Mucosa of stomach (tissue), 1 donor: ENCODE measurements around the gene KCTD11.

Source experiments
- H3K27me3 ChIP-seq: one replicate; pipeline ENCODE4 v1.7.0; 2013; ENCODE audit warnings: mild to moderate bottlenecking, low read length; ENCODE audit not compliant: control insufficient read depth, insufficient read depth
- H3K36me3 ChIP-seq: one replicate; pipeline ENCODE4 v1.7.0; 2013; ENCODE audit warnings: low read length; ENCODE audit not compliant: control insufficient read depth, insufficient read depth
- H3K4me1 ChIP-seq: one replicate; pipeline ENCODE4 v1.7.0; 2013; ENCODE audit warnings: mild to moderate bottlenecking, low read length; ENCODE audit not compliant: control insufficient read depth, insufficient read depth
- H3K4me3 ChIP-seq: one replicate; pipeline ENCODE4 v1.7.0; 2013; ENCODE audit warnings: low read length
- H3K9ac ChIP-seq: one replicate; pipeline ENCODE4 v1.7.0; 2013; ENCODE audit warnings: mild to moderate bottlenecking, low read length, moderate library complexity
- H3K9me3 ChIP-seq: one replicate; pipeline ENCODE4 v1.7.0; 2013; ENCODE audit warnings: mild to moderate bottlenecking, low read length, moderate library complexity; ENCODE audit not compliant: control insufficient read depth
- donor health status: Pancreatic carcinoma.

The KCTD11 gene

DNA sequence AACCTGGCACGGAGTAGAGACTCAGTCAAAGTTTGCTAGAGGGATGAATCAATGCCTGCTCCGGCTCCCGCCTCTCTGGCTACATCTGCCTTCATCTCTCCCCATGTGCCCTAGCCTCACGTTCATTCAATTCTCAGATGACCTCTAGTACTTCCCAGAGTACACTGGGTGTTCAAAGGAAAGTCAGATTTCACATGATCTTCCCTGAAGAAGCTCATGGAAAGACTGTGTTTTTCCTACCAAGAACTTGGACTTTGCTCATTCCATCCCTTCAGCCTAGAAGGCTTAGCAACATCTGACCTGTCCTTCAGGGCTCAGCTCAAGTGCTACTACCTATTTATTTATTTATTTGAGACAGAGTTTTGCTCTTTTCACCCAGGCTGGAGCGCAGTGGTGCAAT lies 17.9 kb downstream of the KCTD11 start:
- H3K9ac ChIP-seq = no peak overlapping the region
- H3K36me3 ChIP-seq = no peaks in the 10 kb centered on the region
- no peaks in the 10 kb centered on the region for H3K4me1 ChIP-seq
- H3K27me3 ChIP-seq = peaks cover 6% of the 10 kb centered on the region
- no peaks in the 10 kb centered on the region for H3K9me3 ChIP-seq
- H3K4me3 ChIP-seq = no peak overlapping the region

DNA sequence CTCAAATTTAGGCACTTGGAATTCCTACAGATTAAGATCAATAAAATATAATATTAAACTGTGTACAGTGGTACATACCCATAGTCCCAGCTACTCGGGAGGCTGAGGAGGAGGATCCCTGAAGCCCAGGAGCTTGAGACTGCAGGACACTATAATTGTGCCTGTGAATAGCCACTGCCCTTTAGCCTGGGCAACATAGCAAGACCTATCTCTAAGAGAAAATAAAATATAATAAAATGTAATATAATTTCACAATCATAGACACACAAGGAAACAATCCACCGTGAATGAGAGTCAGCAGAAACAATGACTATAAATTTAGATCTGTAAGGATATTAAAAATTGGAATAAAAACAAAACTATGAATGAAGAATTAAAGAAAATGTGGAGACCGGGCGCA lies 18.9 kb downstream of the KCTD11 start:
- peaks cover 6% of the 10 kb centered on the region for H3K27me3 ChIP-seq
- H3K9me3 ChIP-seq = no peaks in the 10 kb centered on the region
- no peak overlapping the region for H3K9ac ChIP-seq
- H3K4me1 ChIP-seq = no peaks in the 10 kb centered on the region
- no peaks in the 10 kb centered on the region for H3K36me3 ChIP-seq
- no peak overlapping the region for H3K4me3 ChIP-seq

DNA sequence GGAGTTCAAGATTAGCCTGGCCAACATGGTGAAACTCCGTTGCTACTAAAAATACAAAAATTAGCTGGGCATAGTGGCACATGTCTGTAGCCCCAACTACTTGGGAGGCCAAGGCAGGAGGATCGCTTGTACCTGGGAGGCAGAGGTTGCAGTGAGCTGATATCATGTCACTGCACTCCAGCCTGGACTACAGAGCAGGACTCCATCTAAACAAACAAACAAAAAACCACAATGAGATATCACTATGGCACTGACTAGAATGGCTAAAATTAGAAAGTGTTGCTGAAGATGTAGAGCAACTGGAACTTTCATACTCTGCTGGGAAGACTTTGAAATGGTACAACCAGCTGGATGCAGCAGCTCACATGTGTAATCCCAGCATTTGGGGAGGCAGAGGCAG lies 22.4 kb downstream of the KCTD11 start:
- no peak overlapping the region for H3K9ac ChIP-seq
- peaks cover 5% of the 10 kb centered on the region for H3K27me3 ChIP-seq
- no peaks in the 10 kb centered on the region for H3K36me3 ChIP-seq
- H3K4me3 ChIP-seq = no peak overlapping the region
- no peaks in the 10 kb centered on the region for H3K4me1 ChIP-seq
- H3K9me3 ChIP-seq = no peaks in the 10 kb centered on the region

- Histone ChIP-seq H3K4me1 (peaks cover 10% of the 10 kb centered on the region), H3K9ac (no peak overlapping the region), H3K36me3 (no peaks in the 10 kb centered on the region), H3K27me3 (no peaks in the 10 kb centered on the region), H3K4me3 (no peak overlapping the region), H3K9me3 (no peaks in the 10 kb centered on the region)
Measured at GRCh38 chr17:7379134-7379533, 27.2 kb downstream of the KCTD11 start.

DNA sequence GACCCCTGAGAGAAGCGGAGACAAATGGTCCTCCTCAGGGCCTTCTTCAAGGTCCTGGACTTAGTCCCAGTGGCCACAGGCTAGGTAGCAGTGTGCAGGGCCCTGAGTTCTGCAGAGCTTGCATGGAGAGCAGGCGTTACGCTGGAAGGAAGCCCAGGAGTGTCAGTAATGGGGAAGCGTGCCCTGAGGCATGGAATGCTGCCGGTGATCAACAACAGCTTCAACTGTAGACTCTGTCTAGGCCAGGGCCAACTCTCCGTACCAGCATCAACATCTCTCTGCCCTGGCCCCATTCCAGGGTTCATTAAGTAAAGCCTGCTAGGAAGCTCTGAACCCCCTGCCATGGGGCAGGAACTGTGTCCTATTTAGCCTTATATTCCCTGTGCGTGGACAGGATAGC lies 28.4 kb downstream of the KCTD11 start:
- Histone ChIP-seq H3K4me1 (peaks cover 10% of the 10 kb centered on the region), H3K27me3 (no peaks in the 10 kb centered on the region), H3K36me3 (peaks cover 6% of the 10 kb centered on the region), H3K9ac (peak overlapping the region; percentile 81), H3K9me3 (no peaks in the 10 kb centered on the region), H3K4me3 (peak overlapping the region; percentile 52)

DNA sequence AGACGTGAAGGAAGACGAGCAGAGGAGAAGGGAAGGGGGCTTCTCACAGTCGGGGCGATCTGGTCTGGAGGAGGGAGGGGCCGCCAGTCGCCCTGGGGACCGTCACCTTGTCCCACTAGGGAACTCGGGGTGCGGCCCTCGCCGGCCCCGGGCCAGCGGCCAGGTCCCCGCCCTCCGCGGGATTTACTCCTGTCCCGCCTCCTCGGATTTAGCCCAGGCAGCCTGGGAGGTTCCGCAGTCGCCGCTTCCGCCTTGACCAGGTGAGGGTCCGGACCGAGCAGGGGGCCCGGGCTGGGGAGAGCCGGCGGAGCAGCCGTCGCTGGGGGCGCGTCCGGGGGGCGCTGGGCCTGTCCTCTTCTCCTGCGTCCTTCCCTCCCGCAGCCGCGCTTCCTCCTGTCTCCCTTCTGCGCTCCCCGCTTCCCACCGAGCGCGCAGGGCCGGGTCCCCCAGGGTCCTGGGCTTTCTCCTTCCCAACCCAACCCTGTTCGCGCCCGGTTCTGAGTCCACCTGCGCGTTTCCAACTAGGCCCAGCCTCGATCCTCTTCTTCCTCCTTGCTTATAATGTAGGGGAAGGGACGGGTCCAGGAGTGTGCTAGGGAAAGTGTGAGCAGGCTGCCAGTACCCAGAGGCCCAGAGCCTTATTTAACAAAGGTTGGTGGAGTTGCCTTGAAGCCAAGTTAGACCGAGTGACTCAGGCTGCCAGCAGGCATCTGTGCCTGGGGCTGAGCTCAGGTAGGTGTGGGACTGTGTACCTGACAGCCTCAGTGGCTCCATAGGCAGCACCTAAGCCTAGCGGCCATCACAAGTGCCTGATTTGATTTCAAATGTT lies 29.1 kb downstream of the KCTD11 start, which contains the start of gene TNK1:
TSS of gene TNK1 (plus strand) at position 235 of the 829 bp plus-strand sequence. CDS start 1,838 bp downstream, outside the sequence.
- peaks cover 10% of the 10 kb centered on the region for H3K4me1 ChIP-seq
- H3K36me3 ChIP-seq = peaks cover 6% of the 10 kb centered on the region
- H3K4me3 ChIP-seq = peak within 1 kb of the TSS; percentile 52
- no peaks in the 10 kb centered on the region for H3K9me3 ChIP-seq
- no peaks in the 10 kb centered on the region for H3K27me3 ChIP-seq
- H3K9ac ChIP-seq = peak within 1 kb of the TSS; percentile 81

GRCh38 chr17:7382901-7383300 lies 30.9 kb downstream of the KCTD11 start:
- H3K4me1 ChIP-seq = peaks cover 10% of the 10 kb centered on the region
- no peak overlapping the region for H3K4me3 ChIP-seq
- no peaks in the 10 kb centered on the region for H3K27me3 ChIP-seq
- peaks cover 6% of the 10 kb centered on the region for H3K36me3 ChIP-seq
- no peak overlapping the region for H3K9ac ChIP-seq
- H3K9me3 ChIP-seq = no peaks in the 10 kb centered on the region

GRCh38 chr17:7383371-7383741 lies 31.4 kb downstream of the KCTD11 start:
- peaks cover 10% of the 10 kb centered on the region for H3K4me1 ChIP-seq
- no peak overlapping the region for H3K9ac ChIP-seq
- H3K36me3 ChIP-seq = peaks cover 6% of the 10 kb centered on the region
- no peaks in the 10 kb centered on the region for H3K27me3 ChIP-seq
- no peak overlapping the region for H3K4me3 ChIP-seq
- no peaks in the 10 kb centered on the region for H3K9me3 ChIP-seq

DNA sequence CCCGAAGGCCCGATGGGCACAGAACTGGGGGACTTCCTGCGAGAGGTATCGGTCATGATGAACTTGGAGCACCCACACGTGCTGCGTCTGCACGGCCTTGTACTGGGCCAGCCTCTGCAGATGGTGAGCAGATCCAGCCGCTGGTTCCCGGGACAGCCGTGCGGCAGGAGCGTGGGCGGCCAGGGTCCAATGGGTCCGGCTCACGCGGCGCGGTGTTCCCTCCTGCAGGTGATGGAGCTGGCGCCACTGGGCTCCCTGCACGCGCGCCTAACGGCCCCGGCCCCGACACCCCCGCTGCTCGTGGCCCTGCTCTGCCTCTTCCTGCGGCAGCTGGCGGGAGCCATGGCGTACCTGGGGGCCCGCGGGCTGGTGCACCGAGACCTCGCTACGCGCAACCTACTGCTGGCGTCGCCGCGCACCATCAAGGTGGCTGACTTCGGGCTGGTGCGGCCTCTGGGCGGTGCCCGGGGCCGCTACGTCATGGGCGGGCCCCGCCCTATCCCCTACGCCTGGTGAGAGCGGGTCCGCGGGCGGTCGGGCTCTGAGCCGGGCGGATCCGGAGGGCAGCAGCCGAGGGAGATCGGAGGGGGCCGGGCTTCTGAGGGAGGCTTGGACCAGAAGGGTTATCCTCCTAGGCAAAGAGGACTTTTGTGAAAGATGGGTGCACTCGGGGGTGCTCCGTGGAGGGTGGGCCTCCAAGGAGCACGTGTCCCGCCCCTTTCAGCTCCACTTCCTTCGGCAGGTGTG lies 32.0 kb downstream of the KCTD11 start:
- H3K27me3 ChIP-seq = no peaks in the 10 kb centered on the region
- peaks cover 10% of the 10 kb centered on the region for H3K4me1 ChIP-seq
- H3K4me3 ChIP-seq = no peak overlapping the region
- peaks cover 11% of the 10 kb centered on the region for H3K36me3 ChIP-seq
- H3K9me3 ChIP-seq = no peaks in the 10 kb centered on the region
- no peak overlapping the region for H3K9ac ChIP-seq

DNA sequence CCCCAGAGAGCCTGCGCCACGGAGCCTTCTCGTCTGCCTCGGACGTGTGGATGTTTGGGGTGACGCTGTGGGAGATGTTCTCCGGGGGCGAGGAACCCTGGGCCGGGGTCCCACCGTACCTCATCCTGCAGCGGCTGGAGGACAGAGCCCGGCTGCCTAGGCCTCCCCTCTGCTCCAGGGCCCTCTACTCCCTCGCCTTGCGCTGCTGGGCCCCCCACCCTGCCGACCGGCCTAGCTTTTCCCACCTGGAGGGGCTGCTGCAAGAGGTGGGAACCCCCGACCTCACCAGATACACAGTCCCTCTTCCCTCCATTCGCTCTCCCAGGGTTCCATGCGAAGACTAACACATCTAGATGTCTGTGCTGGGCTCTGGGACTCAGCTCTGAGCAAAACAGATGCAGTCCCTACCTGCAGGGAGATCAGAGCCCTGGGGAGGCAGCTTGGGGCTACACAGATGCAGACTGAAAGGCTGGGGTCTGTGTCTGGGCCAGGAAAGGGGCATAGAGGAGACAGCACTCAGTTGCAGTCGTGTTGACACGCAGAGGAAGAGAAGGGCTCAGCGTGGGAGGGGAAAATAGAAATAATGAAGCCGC lies 32.6 kb downstream of the KCTD11 start:
- no peak overlapping the region for H3K9ac ChIP-seq
- no peaks in the 10 kb centered on the region for H3K27me3 ChIP-seq
- H3K36me3 ChIP-seq = peaks cover 17% of the 10 kb centered on the region
- H3K9me3 ChIP-seq = no peaks in the 10 kb centered on the region
- no peak overlapping the region for H3K4me3 ChIP-seq
- peaks cover 10% of the 10 kb centered on the region for H3K4me1 ChIP-seq

DNA sequence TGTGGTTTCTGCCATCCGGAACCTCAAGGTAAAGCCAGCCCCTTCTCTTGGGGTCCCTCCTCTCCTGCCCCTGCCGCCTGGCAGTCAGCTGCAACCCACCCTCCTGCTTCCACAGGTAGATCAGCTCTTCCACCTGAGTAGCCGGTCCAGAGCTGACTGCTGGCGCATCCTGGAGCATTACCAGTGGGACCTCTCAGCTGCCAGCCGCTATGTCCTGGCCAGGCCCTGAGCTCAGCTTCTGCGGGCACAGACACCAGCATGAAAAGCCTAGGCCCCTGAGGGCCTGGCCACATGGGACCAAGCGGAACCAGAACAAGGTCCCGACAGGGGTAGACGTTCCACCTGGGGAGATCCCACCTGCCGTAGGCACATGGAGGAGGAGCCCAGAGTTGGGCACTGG lies 36.9 kb downstream of the KCTD11 start:
- no peak overlapping the region for H3K4me3 ChIP-seq
- H3K27me3 ChIP-seq = no peaks in the 10 kb centered on the region
- no peaks in the 10 kb centered on the region for H3K9me3 ChIP-seq
- peaks cover 17% of the 10 kb centered on the region for H3K36me3 ChIP-seq
- no peak overlapping the region for H3K9ac ChIP-seq
- H3K4me1 ChIP-seq = peaks cover 6% of the 10 kb centered on the region
